ENCODE results near the gene TLR3.
"Not testable (repeated sequence)": the region's sequence is repeated elsewhere in the genome, so short reads cannot be mapped to it uniquely, and the experiment has no call there.

TLR3 gene

GRCh38 chr4:186068581-186069348, at the start of gene TLR3:
TSS of gene TLR3 (plus strand) at chr4:186069156. CDS start at chr4:186076620, 7,464 bp downstream.
- DNase-seq (ENCODE audit: low read depth), result peak; percentile 53

DNA sequence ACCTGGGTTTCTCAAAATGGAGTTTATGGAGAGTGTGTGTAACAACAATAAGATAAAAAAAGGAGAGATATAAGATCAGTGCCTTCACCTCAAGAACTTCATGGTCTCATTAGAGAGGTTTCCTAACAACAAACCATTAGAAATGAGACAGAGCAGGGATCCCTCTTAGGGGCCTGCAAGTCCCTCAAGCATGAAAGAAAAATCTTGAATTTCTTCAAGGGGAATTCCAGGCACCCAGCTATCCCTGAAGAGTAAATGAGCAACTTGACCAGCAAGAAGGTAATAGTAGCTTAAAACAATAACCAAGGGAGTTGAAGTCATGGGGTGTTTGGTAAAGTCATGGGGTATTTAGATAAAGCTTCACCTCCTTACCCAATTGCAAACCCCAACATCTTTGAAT, 49.7 kb upstream of the TLR3 start:
- DNase-seq (ENCODE audit: low read depth), result no peak

DNA sequence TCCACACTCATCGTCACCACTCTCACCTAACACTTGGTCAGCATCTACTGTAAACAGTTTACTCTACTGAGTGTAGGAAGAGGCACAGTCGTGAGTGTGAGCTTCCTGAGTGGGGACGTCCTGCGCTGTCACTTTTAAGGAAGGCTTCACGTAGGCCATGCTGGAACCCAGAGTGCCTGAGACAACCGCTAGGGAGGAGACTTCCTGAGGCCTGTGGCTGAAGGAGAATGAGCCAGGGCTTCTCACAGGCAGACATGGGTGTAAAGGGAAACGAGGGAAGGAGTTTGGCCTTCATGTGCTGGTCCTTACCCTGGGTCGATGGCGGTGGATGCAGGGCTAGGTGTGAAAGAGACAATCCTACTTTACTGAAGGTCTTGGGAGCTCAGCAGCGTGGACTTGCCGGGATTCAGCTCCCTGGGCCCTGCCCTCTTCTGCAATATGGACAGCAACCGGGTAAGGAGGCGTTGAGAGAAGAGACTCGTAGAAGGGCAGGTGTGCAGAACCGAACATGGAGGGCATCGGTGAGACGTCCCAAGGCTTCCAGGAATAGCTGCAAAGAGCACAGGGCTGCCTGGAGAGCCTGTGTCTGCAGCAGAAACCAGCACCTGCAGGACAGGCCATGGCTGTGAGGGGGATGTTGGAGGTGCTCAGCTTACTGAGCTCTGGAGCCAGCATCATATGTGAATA, 48.7 kb upstream of the TLR3 start:
- DNase-seq (ENCODE audit: low read depth), result no peak

- peak; percentile 30 for DNase-seq (ENCODE audit: low read depth)
Measured at GRCh38 chr4:186020793-186021407, 48.1 kb upstream of the TLR3 start.

DNA sequence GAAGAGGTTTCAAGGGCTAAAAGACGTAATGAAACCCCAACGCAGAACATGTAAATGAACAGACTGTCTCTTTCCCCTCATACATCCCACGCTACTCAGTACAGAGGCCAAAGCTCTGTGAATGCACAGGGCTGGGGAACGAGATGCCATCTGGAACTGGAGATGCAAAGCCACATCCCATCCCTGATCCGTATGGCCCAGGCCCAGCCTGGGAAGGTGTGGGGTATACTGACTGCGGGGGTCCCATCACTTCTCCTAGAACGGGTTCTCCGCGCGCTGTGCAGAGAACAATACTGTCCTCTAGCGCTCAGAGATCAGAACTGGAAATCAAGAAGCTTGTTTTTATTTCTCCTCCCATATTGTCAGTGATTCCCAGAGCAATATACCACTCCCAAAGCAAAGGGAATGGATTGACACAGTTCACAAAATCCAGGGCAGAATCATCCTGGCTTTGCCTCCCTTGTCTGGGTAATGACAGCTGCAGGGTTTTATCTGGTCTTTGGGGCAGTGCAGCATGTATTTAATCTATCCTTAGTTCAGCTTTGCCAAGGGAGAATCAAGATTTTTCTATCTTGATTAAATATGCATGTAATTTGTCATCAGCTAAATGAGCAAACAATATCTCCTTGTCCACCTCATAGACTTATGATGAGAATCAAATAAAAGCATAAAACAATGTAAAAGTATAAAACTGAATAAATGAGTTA, 47.3 kb upstream of the TLR3 start:
- DNase-seq (ENCODE audit: low read depth), result peak; percentile 50

- DNase-seq (ENCODE audit: low read depth), result no peak
Measured at GRCh38 chr4:186023975-186024374, 45.0 kb upstream of the TLR3 start.

DNA sequence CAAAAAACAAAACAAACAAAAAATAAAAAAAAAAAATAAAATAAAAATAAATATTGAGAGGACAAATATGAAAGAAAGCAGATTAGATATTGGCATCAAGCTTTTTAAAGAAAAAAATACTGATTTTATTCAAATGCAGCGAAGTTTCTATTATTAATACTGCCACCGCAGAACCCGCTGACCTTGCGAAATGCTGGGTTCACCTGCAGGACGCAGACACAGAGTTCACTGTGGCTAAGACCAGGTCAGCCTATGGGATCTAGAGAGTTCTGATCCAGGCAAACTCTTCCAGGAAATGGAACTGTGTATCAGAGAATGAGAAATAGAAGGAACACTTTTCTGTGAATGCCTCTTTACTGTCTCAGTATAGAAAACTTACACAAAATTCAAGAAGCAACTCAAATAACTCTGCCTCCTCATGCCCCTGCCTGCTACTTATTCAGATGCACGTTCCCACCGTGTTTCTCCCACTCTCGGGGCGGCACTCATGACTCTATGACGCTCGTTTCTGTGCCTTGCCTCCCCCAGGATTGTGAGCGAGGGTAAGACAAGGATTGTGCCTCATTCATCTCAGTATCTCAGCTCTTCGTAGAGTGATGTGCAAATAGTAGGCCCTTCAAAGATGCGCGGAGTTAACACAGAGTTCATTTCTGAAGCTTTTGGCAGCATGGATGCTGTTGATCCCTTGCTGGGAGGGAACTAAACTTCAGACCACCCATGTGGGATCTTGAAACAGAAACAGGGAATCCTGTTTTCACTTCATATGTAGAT, 44.1 kb upstream of the TLR3 start:
- DNase-seq (ENCODE audit: low read depth), result no peak

DNA sequence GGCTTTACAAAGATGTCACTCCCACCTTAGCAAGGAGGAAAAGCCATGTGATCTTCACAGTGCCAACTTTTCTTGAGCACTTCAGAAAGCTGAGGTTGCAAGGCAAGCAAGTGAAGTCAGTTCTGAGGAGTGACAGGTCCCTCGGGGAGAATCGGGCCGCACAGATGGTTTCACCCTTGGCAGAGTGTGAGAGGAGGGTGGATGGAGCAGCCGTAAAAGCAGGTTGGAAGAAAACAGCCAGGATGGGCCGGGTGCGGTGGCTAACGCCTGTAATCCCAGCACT, 43.6 kb upstream of the TLR3 start:
- DNase-seq (ENCODE audit: low read depth), result no peak

DNA sequence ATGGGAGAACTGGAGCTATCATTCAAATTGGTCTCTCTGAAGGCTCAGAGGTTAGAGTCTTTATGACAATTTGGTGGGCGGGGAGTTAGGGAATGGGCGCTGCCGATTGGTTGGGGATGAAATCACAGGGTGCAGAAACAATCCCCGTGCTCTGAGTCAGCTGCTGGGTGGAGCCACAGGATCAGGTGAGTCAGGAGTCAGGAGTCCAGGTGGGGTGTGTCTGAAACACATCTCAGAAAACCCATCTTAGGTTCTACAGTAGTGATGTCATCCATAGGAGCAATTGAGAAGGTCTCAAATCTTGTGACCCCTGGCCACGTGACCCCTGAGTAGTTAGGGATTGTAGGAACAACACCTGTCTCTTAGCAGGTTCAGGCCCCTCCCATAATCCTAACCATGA, 41.6 kb upstream of the TLR3 start:
- DNase-seq (ENCODE audit: low read depth), result no peak

GRCh38 chr4:186029571-186030398, 39.2 kb upstream of the TLR3 start:
- DNase-seq (ENCODE audit: low read depth), result peak; percentile 83

GRCh38 chr4:186030399-186030775, 38.6 kb upstream of the TLR3 start:
- no peak for DNase-seq (ENCODE audit: low read depth)

DNA sequence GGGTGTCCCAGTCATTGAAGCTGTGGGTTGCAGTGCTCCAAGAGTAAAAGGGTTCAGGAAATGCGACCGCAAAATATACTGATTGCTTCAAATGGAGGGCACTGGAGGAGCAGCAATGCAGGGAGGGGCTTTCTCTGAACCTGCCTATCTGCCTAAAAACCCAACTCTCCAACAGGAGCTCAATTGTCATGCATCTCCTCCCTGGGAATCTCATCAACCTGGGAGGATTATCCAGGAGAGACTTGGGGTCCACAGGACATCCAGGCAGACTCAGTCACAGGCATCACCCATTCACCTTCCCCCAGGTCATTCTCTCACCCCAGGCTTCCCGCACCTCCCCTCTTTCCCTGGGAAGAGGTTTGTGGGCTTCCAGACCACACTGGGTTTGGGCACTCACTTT, 38.2 kb upstream of the TLR3 start:
- no peak for DNase-seq (ENCODE audit: low read depth)

DNA sequence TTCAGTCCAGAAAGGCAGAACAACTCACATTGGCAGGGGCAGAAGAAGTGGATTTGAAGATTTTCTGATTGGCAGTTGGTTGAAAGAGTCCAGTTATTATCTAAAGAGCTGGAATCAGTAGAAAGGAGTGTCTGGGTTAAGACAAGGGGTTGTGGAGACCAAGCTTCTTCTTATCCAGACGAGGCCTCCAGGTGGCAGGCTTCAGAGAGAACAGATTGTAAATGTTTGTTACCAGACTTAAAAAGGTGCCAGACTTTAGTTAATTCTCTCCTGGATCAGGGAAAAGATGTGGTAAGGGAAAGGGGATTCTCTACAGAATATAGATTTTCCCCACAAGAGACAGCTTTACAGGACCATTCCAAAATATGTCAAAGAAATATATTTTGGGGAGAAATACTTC, 36.7 kb upstream of the TLR3 start:
- DNase-seq (ENCODE audit: low read depth), result peak; percentile 44

GRCh38 chr4:186033027-186033426, 35.9 kb upstream of the TLR3 start:
- no peak for DNase-seq (ENCODE audit: low read depth)

- DNase-seq (ENCODE audit: low read depth), result not testable (repeated sequence)
Measured at GRCh38 chr4:186034613-186035012, 34.3 kb upstream of the TLR3 start.

- no peak for DNase-seq (ENCODE audit: low read depth)
Measured at GRCh38 chr4:186036976-186037581, 31.9 kb upstream of the TLR3 start.

- DNase-seq (ENCODE audit: low read depth), result peak; percentile 82
Measured at GRCh38 chr4:186037692-186038658, 31.0 kb upstream of the TLR3 start.

DNA sequence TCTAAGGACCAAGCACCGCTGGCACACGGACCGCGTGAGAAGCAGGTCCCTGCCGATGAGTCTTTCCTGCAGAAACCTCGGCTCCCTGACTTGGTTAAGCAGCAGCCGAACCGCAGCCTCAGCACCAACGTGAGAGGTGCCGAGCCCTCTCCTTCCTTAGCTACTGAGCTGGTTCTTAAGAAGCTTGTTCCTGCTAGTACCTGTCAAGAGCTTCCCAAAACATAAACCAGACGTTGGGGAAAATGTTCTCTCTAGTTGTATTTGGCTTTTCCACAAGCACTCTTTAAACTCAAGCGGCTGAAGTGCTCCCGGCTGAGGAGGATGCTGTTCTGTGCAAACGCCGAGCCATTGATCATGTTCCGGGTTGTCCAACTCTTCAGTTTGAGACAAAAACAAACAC, 29.3 kb upstream of the TLR3 start:
- no peak for DNase-seq (ENCODE audit: low read depth)

DNA sequence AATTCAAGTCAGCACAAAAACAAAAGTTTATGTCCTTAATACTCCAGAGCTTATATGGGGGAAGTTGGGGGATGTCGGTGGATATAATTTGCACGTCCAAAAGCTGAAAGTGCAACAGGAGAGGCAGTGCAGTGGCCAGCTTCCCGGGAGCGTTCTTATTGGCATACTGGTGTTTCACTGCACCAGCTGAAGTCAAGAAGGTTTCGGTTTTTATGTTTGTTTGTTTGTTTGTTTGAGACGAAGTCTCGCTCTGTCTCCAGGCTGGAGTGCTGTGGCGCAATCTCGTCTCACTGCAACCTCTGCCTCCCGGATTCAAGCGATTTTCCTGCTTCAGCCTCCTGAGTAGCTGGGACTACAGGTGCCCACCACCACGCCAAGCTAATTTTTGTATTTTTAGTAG, 28.6 kb upstream of the TLR3 start:
- no peak for DNase-seq (ENCODE audit: low read depth)

DNA sequence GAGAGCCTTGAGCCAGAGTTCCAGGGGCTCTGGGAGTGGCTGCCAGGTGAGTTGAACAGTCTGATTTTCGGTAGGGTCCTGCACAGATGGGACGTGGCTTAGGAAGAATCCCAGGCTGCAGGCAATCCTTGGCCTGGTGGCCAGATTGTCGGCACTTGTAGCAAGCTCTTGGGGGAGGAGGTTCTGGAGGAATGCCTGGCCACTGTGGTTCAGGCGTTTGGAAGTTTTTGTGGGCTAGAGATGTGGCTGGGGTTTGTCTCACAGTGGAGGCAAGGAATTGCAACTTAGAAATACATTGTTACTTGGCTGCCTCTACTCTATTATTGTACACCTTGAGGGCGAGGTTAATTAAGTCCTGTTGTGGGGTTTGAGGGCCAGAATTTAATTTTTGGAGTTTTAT, 21.5 kb upstream of the TLR3 start:
- not testable (repeated sequence) for DNase-seq (ENCODE audit: low read depth)

Data from iris pigment epithelial cell (primary cell).